ENCODE data around the gene RACGAP1. TPM values are rescaled to one million over a fixed set of nuclear protein-coding genes. Genes with fewer than 3 reads are reported as not detected.

Gene RACGAP1
- total RNA-seq, 4 donors from 2014 or later: 20.1 to 44.7 (median 33.6) TPM

- Histone ChIP-seq H3K27ac (no peak overlapping the region), H3K36me3 (no peaks in the 10 kb centered on the region), H3K27me3 (no peaks in the 10 kb centered on the region), H3K9me3 (no peaks in the 10 kb centered on the region), H3K4me3 (no peak overlapping the region), H3K4me1 (peaks cover 9 to 26% (median 10%) of the 10 kb centered on the region in 3 donors)
- WGBS, 2 donors: 87 to 94% methylated on average over 2 to 3 of the region's 3 CpGs
- DNase-seq: no peak
- intact Hi-C loops (cut with DNase I): no loop called here
- TF ChIP-seq CTCF (IDR thresholded peaks at IDR 0.05): no peak
- TF ChIP-seq POLR2A (IDR thresholded peaks at IDR 0.05): no peak
Observed at GRCh38 chr12:49979791-49980190, 45.5 kb downstream of the RACGAP1 start.

GRCh38 chr12:49979016-49979586, 46.2 kb downstream of the RACGAP1 start:
- H3K4me3 ChIP-seq: no peak overlapping the region
- H3K27me3 ChIP-seq: no peaks in the 10 kb centered on the region
- intact Hi-C loops (cut with DNase I): no loop called here
- H3K9me3 ChIP-seq: no peaks in the 10 kb centered on the region
- H3K27ac ChIP-seq: no peak overlapping the region
- no peak for TF ChIP-seq CTCF (IDR thresholded peaks at IDR 0.05)
- TF ChIP-seq POLR2A (IDR thresholded peaks at IDR 0.05): no peak
- 86 to 91% methylated on average over 4 of the region's 10 CpGs for WGBS, 2 donors
- H3K4me1 ChIP-seq: peaks cover 8 to 24% (median 10%) of the 10 kb centered on the region in 3 donors
- no peaks in the 10 kb centered on the region for H3K36me3 ChIP-seq
- no peak for DNase-seq

GRCh38 chr12:49978125-49978524, 47.2 kb downstream of the RACGAP1 start:
- Histone ChIP-seq H3K4me1 (peaks cover 5 to 16% (median 10%) of the 10 kb centered on the region in 3 donors), H3K27me3 (no peaks in the 10 kb centered on the region), H3K9me3 (no peaks in the 10 kb centered on the region), H3K4me3 (no peak overlapping the region), H3K36me3 (no peaks in the 10 kb centered on the region), H3K27ac (no peak overlapping the region)
- 79 to 81% methylated on average over 3 to 4 of the region's 4 CpGs for WGBS, 2 donors
- TF ChIP-seq CTCF (IDR thresholded peaks at IDR 0.05): no peak
- TF ChIP-seq POLR2A (IDR thresholded peaks at IDR 0.05): no peak
- intact Hi-C loops (cut with DNase I): no loop called here
- DNase-seq: no peak

GRCh38 chr12:49976557-49976956, 48.7 kb downstream of the RACGAP1 start:
- Histone ChIP-seq H3K27me3 (no peaks in the 10 kb centered on the region), H3K36me3 (no peaks in the 10 kb centered on the region), H3K4me3 (no peak overlapping the region), H3K9me3 (no peaks in the 10 kb centered on the region), H3K27ac (no peak overlapping the region), H3K4me1 (peaks cover 5 to 16% (median 10%) of the 10 kb centered on the region in 3 donors)
- no peak for DNase-seq
- intact Hi-C loops (cut with DNase I): no loop called here
- WGBS, 2 donors: 75 to 88% methylated on average over 1 to 2 of the region's 2 CpGs
- TF ChIP-seq POLR2A (IDR thresholded peaks at IDR 0.05) (no peak), CTCF (IDR thresholded peaks at IDR 0.05) (no peak)

GRCh38 chr12:49975318-49975761, 50.0 kb downstream of the RACGAP1 start:
- WGBS, 2 donors: 29 to 73% methylated on average over 2 to 4 of the region's 17 CpGs
- H3K36me3 ChIP-seq: no peaks in the 10 kb centered on the region
- peak overlapping the region in 2 of 4 donors; percentile 48 to 58 for H3K27ac ChIP-seq
- no peaks in the 10 kb centered on the region for H3K9me3 ChIP-seq
- intact Hi-C loops (cut with DNase I): no loop called here
- no peak overlapping the region for H3K4me3 ChIP-seq
- peaks cover 5 to 24% (median 10%) of the 10 kb centered on the region in 3 donors for H3K4me1 ChIP-seq
- no peak for DNase-seq
- TF ChIP-seq POLR2A (IDR thresholded peaks at IDR 0.05) (no peak), CTCF (IDR thresholded peaks at IDR 0.05) (no peak)
- H3K27me3 ChIP-seq: peaks cover 0 to 10% (median 0%) of the 10 kb centered on the region in 4 donors
